Measurements from ENCODE around the gene SCARB1.
A peak's percentile ranks its signal among the peaks of the same experiment; 100 is the strongest.

The SCARB1 gene

GRCh38 chr12:124861898-124862676 is 1.6 kb downstream of the SCARB1 start:
- no peak for DNase-seq

GRCh38 chr12:124861492-124861891 is 2.2 kb downstream of the SCARB1 start:
- peak; percentile 76 for DNase-seq

GRCh38 chr12:124857921-124858461 is 5.7 kb downstream of the SCARB1 start:
- DNase-seq: no peak

- no peak for DNase-seq
These were observed 6.9 kb downstream of the SCARB1 start for GRCh38 chr12:124856842-124857178.

- no peak for DNase-seq
These were observed 7.4 kb downstream of the SCARB1 start for GRCh38 chr12:124856132-124856841.

- DNase-seq: no peak
These were observed 8.2 kb downstream of the SCARB1 start for GRCh38 chr12:124855275-124855957.

GRCh38 chr12:124854637-124855184 is 9.0 kb downstream of the SCARB1 start:
- DNase-seq: no peak

- DNase-seq: no peak
These were observed 9.7 kb downstream of the SCARB1 start for GRCh38 chr12:124853781-124854636.

- DNase-seq: no peak
These were observed 10.7 kb downstream of the SCARB1 start for GRCh38 chr12:124852911-124853427.

- no peak for DNase-seq
These were observed 11.3 kb downstream of the SCARB1 start for GRCh38 chr12:124852329-124852831.

- DNase-seq: no peak
These were observed 12.3 kb downstream of the SCARB1 start for GRCh38 chr12:124851342-124851741.

- no peak for DNase-seq
These were observed 14.3 kb downstream of the SCARB1 start for GRCh38 chr12:124849382-124849781.

GRCh38 chr12:124848621-124849380 is 14.9 kb downstream of the SCARB1 start:
- no peak for DNase-seq

- DNase-seq: no peak
These were observed 16.3 kb downstream of the SCARB1 start for GRCh38 chr12:124847113-124848074.

- DNase-seq: no peak
These were observed 19.0 kb downstream of the SCARB1 start for GRCh38 chr12:124844411-124845397.

- DNase-seq: no peak
These were observed 20.7 kb downstream of the SCARB1 start for GRCh38 chr12:124842800-124843510.

GRCh38 chr12:124842073-124842749 is 21.5 kb downstream of the SCARB1 start:
- no peak for DNase-seq
